Natural killer cell (primary cell): ENCODE results near the gene C22orf15. TPM values are rescaled to one million over a fixed set of nuclear protein-coding genes. Genes with fewer than 3 reads are reported as not detected.

ENCODE experiments used
- ATAC-seq, 3 donors: fragments of 150-1000 bp in 2 of 3; fragments of 200-7000 bp in 1 of 3; cut with Tn5 transposase; 1 replicate in 1 of 3; 2 replicates in 2 of 3; pipeline ENCODE4 v1.10.0; 2021; ENCODE audit warnings: mild to moderate bottlenecking in 2 of 3, moderate library complexity in 2 of 3
- DNase-seq, 2 donors: peaks; one replicate each; pipeline versions ENCODE4 v3.0.0 to v3.0.0-alpha.2; 2013 to 2021; ENCODE audit warnings: mixed read lengths in 1 of 2
- H3K27ac ChIP-seq: one replicate; pipeline ENCODE4 v1.5.1; 2013; ENCODE audit warnings: mild to moderate bottlenecking, low read length
- H3K27me3 ChIP-seq: one replicate; pipeline ENCODE4 v1.6.1; 2013; ENCODE audit warnings: low read length; ENCODE audit not compliant: control insufficient read depth, insufficient read depth
- H3K36me3 ChIP-seq: one replicate; pipeline ENCODE4 v1.6.1; 2013; ENCODE audit warnings: low read length; ENCODE audit not compliant: control insufficient read depth, insufficient read depth
- H3K4me1 ChIP-seq: one replicate; pipeline ENCODE4 v1.6.1; 2013; ENCODE audit warnings: low read length; ENCODE audit not compliant: control insufficient read depth, insufficient read depth
- H3K4me3 ChIP-seq: one replicate; pipeline ENCODE4 v1.5.1; 2013; ENCODE audit warnings: low read length
- H3K9me3 ChIP-seq: one replicate; pipeline ENCODE4 v1.6.1; 2013; ENCODE audit warnings: low read length; ENCODE audit not compliant: control insufficient read depth, insufficient read depth
- H3K27ac Mint-ChIP-seq, 2 donors: one replicate each; pipeline ENCODE4 v1.8.0; 2022; ENCODE audit warnings: mild to moderate bottlenecking in 2 of 2, mixed read lengths in 2 of 2, moderate library complexity in 1 of 2
- H3K27me3 Mint-ChIP-seq, 2 donors: one replicate each; pipeline ENCODE4 v1.8.0; 2022; ENCODE audit warnings: low read depth in 2 of 2, mixed read lengths in 2 of 2
- H3K36me3 Mint-ChIP-seq: one replicate; pipeline ENCODE4 v1.8.0; 2022; ENCODE audit warnings: mixed read lengths
- H3K4me1 Mint-ChIP-seq, 2 donors: one replicate each; pipeline ENCODE4 v1.8.0; 2022; ENCODE audit warnings: mixed read lengths in 2 of 2
- H3K4me3 Mint-ChIP-seq: one replicate; pipeline ENCODE4 v1.8.0; 2022; ENCODE audit warnings: mild to moderate bottlenecking, moderate library complexity, mixed read lengths
- H3K9me3 Mint-ChIP-seq, 2 donors: one replicate each; pipeline ENCODE4 v1.8.0; 2022; ENCODE audit warnings: mixed read lengths in 2 of 2
- WGBS: methylation state at CpG from one replicate; pipeline ENCODE4 v1.1.7; 2013; ENCODE audit warnings: missing lambda C conversion rate; ENCODE audit not compliant: insufficient coverage; 5-methylcytosine and 5-hydroxymethylcytosine counted together
- intact Hi-C: fragments of 100-400 bp; cut with micrococcal nuclease; formaldehyde crosslinking; loops from one replicate; pipeline ENCODE4 v1.14.2; 2022
- total RNA-seq, 4 donors: library from RNA; stranded (reverse); fragments of 120-200 nt in 1 of 4; gene quantifications; one replicate each; pipeline versions ENCODE4 v1.2.3 to v1.2.4, GENCODE V29; 2013 to 2022
- TF ChIP-seq, protein P1 (sequence below): fragments of 200-600 bp; IDR thresholded peaks from one replicate; pipeline ENCODE4 v1.8.0; 2022; ENCODE audit warnings: antibody characterized with exemption

Gene C22orf15
- total RNA-seq, 3 donors from 2014 or later (not counting 1 experiment from before 2014, with no cell fraction given): not detected

DNA sequence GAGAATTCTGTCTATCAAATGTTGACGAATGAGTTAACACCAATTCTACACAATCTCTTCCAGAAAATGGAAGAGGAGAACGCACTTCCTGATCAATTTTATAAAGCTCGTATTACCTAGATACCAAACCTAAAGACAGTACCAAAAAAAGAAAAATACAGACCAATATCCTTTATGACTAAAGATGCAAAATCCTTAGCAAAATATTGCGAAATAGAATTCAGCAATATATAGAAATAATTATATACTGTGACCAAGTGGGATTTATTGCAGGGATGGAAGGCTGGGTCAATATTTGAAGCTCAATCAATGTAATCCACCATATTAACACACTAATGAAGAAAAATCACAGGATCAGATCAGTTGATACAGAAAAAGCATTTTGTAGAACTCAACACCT lies 49.6 kb downstream of the C22orf15 start:
- peaks cover 27% of the 10 kb centered on the region for H3K36me3 ChIP-seq
- no peak overlapping the region for H3K4me3 ChIP-seq
- TF ChIP-seq, protein P1, sequence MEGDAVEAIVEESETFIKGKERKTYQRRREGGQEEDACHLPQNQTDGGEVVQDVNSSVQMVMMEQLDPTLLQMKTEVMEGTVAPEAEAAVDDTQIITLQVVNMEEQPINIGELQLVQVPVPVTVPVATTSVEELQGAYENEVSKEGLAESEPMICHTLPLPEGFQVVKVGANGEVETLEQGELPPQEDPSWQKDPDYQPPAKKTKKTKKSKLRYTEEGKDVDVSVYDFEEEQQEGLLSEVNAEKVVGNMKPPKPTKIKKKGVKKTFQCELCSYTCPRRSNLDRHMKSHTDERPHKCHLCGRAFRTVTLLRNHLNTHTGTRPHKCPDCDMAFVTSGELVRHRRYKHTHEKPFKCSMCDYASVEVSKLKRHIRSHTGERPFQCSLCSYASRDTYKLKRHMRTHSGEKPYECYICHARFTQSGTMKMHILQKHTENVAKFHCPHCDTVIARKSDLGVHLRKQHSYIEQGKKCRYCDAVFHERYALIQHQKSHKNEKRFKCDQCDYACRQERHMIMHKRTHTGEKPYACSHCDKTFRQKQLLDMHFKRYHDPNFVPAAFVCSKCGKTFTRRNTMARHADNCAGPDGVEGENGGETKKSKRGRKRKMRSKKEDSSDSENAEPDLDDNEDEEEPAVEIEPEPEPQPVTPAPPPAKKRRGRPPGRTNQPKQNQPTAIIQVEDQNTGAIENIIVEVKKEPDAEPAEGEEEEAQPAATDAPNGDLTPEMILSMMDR: no peak
- Mint-ChIP-seq H3K27me3 (no peaks in the 10 kb centered on the region), H3K36me3 (no peaks in the 10 kb centered on the region), H3K27ac (no peak overlapping the region), H3K9me3 (no peaks in the 10 kb centered on the region), H3K4me1 (no peaks in the 10 kb centered on the region), H3K4me3 (no peak overlapping the region)
- no peaks in the 10 kb centered on the region for H3K4me1 ChIP-seq
- intact Hi-C loops: no loop called here
- ATAC-seq (no peak), DNase-seq (no peak)
- no peaks in the 10 kb centered on the region for H3K9me3 ChIP-seq
- WGBS: 98% methylated on average over 3 of the region's 4 CpGs
- H3K27me3 ChIP-seq: no peaks in the 10 kb centered on the region
- no peak overlapping the region for H3K27ac ChIP-seq

Other genes starting within 250 kb of the C22orf15 start
- gene IGLL1, start 182.7 kb upstream of the C22orf15 start, total RNA-seq: not detected
- 1 to 10 TPM; 2.3 to 3.2 (median 3.1) TPM for gene DRICH1, start 130.7 kb upstream of the C22orf15 start, total RNA-seq
- 10 to 100 TPM; 11.6 to 14.5 (median 12.7) TPM for gene RGL4, start 72.0 kb upstream of the C22orf15 start, total RNA-seq
- gene ZNF70, start 11.9 kb upstream of the C22orf15 start, total RNA-seq: 1 to 10 TPM; 7.4 to 9.1 (median 7.7) TPM
- gene VPREB3, start 8.6 kb upstream of the C22orf15 start, total RNA-seq: not detected
- gene CHCHD10, start 5.0 kb downstream of the C22orf15 start, total RNA-seq: 10 to 100 TPM in 2 of 3 donors, 1 to 10 TPM in 1; 9.3 to 22.5 (median 13.8) TPM
- gene MMP11, start 9.9 kb downstream of the C22orf15 start, total RNA-seq: 1 to 10 TPM in 1 of 3 donors, under 1 TPM in 2; 0.71 to 1.7 (median 0.91) TPM
- 10 to 100 TPM; 56.3 to 76.9 (median 69.8) TPM for gene SMARCB1, start 24.0 kb downstream of the C22orf15 start, total RNA-seq
- gene DERL3, start 76.0 kb downstream of the C22orf15 start, total RNA-seq: 10 to 100 TPM in 1 of 3 donors, 1 to 10 TPM in 1, under 1 TPM in 1; 0.88 to 24.5 (median 1.3) TPM
- 10 to 100 TPM in 2 of 3 donors, 1 to 10 TPM in 1; 9.2 to 14.1 (median 11.8) TPM for gene SLC2A11, start 94.9 kb downstream of the C22orf15 start, total RNA-seq
- gene MIF, start 131.4 kb downstream of the C22orf15 start, total RNA-seq: 100 to 1,000 TPM; 115 to 182 (median 133) TPM
- not detected for gene GSTT2B, start 198.2 kb downstream of the C22orf15 start, total RNA-seq
- gene DDTL, start 203.9 kb downstream of the C22orf15 start, total RNA-seq: 1 to 10 TPM in 1 of 3 donors, not detected in 2; 5.0 TPM
- 10 to 100 TPM; 60.2 to 64.3 (median 62.3) TPM for gene DDT, start 211.5 kb downstream of the C22orf15 start, total RNA-seq
- not detected for gene GSTT2, start 217.1 kb downstream of the C22orf15 start, total RNA-seq
- gene GSTT4, start 242.5 kb downstream of the C22orf15 start, total RNA-seq: not detected
- gene CABIN1, start 248.3 kb downstream of the C22orf15 start, total RNA-seq: 100 to 1,000 TPM; 130 to 182 (median 161) TPM